CD1c-positive myeloid dendritic cell (primary cell): ENCODE measurements around the gene GBGT1.
A peak's percentile ranks its signal among the peaks of the same experiment; 100 is the strongest.

ENCODE experiments used
- DNase-seq: peaks from one replicate; pipeline ENCODE4 v3.0.0-alpha.2; 2016; ENCODE audit errors: extremely low spot score

GBGT1 gene

DNA sequence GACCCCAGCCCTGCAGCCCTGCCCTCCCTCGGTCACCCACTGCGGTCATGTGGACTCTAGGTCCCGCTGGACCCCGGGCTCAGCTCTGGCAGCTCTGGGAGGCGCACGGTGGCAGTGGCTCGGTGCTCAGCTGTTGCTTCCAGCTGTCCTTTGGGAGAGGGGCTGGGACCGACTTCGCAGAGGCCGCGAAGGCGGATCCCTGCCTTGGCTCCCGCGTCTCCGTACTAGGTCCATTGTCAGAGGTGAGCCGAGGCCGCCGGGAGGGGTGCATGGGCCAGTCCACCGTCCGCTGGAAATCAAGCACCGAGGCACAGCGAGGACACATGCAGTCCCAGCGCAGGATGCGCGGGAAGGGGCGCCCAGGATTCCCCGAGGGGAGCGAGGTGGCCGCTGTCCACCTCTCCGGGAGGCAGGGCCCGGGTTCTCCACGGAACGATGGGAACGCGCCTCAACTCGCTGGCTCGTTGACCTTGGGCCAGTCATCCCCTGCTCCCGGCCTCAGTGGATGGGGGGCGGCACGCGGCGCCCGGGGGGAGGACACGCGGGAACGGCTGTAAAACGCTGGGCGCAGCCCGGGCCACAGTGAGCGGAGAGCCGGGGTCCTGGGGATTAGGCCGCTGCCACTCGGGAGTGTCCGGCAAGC, 732 bp downstream of the GBGT1 start:
- no peak for DNase-seq

DNA sequence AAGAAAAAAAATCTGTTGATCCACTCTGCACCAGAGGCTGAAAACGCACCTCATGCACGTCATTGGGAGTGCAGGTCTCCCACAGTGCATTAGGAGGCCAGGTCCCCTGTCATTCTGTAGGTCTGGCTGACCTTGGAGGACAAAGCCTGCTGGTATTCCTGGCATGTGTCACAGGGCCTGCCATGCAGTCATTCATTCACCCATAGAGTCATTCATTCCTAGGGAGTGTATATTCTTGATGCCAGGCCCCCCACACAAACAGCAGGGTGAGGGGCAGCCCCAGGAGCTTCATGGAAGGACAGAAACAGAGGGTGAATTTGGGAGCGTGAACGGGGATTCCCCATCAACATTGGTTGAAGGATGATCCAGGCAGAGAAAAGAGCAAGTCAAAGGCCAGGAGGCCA, 2.2 kb downstream of the GBGT1 start:
- DNase-seq = no peak

DNA sequence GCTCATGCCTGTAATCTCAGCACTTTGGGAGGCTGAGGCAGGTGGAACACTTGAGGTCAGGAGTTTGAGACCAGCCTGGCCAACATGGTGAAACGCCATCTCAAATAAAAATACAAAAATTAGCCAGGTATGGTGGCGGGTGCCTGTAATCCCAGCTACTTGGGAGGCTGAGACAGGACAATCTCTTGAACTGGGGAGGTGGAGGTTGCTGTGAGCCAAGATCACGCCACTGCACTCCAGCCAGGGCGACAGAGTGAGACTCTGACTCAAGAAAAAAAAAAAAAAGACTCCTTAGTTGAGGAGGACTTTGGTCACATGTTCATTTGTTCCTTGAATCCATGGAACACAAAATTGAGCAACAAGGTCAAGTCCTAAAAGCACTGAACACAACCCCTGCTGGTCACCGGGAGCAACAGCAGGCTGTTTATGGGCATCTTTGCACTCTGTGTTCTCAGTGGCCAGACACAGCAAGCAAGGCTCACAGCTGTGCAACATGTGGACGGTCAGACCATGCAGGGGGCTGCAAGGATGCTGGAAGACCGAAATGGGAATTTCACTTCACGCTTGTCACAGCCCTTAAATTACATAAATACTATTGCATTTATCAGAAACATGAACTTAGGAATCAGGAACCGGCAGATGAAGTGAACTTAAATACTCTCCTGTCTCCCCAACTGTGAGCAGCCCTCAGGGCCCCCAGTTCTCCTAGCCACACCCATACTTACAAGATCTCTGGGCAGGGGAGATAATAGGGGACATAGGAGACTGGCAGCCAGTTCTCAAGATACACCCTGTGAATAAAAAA, 2.8 kb downstream of the GBGT1 start:
- peak; percentile 84 for DNase-seq

DNA sequence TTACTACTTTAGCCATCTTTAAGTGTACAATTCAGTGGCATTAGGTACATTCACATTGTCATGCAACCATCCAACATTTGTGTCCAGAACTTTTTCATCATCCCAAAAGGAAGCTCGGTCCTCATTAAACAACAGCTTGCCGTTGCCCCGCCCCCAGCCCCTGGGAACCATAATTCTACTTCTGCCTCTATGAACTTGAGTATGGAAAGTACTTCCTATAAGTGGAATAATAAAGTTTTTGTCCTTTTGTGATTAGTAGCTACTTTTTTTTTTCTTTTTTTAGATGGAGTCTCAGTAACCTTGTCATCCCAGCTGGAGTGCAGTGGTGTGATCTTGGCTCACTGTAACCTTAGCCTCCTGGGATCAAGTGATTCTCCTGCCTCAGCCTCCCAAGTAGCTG, 5.0 kb downstream of the GBGT1 start:
- DNase-seq = no peak

DNA sequence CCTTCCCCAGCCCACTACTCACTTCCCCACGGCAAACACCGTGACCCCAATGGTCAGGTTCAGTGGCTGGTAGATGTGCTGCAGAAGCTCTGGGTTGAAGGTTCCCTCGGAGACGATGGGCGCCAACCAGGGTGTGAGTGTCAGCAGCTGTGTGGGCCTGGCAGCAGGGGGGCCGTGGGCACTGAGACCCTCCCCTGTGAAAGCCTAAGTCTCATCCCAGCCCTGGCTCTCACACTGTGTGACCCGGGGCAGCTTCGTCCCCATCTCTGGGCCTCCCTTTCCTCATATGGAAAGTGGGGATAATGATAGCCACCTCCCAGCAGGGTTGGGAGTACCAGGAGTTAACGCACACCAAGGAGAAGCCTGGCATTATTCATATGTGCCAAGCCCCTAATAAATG, 8.6 kb downstream of the GBGT1 start:
- DNase-seq = no peak

DNA sequence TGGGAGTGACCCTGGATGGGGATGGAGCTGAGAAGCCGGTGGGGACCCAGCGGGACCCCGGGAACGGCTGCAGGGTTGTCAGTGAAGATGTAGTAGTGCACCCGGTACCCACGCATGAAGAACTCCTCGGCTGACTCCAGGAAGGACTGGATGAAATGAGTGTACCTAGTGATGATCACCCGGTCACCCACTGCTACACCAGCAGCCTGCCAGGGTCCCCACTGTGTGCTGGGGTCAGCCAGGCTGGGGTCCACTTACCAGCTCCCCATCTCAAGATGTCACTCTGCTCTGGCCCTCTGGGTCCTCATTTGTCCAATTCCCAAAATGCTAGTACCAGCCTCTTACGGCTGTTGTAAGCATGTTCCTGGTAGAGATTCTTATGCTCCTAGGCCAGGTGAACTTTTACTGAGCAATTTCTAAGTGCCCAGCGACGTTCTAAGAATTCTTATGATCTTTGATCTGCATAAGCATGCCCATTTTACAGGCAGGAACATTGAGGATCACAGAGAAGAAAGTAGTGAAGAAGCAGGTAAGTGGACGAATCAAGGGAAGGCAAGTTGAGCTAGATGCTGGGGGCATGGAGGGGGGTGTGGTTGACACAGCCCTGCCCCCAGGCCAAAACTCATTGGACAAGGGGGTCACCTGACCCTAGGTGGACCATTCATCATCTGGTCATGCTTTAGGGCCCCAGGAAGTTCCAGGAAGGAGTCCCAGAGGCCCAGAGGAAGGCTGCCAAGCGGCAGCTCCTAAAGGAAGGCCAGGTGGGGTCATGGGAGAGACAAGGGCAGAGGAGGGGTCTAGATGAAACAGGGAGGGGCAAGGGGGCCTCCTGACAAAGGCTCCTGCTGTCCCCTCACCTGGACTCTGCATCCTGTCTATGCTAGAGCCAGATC, 9.4 kb downstream of the GBGT1 start:
- DNase-seq = no peak

DNA sequence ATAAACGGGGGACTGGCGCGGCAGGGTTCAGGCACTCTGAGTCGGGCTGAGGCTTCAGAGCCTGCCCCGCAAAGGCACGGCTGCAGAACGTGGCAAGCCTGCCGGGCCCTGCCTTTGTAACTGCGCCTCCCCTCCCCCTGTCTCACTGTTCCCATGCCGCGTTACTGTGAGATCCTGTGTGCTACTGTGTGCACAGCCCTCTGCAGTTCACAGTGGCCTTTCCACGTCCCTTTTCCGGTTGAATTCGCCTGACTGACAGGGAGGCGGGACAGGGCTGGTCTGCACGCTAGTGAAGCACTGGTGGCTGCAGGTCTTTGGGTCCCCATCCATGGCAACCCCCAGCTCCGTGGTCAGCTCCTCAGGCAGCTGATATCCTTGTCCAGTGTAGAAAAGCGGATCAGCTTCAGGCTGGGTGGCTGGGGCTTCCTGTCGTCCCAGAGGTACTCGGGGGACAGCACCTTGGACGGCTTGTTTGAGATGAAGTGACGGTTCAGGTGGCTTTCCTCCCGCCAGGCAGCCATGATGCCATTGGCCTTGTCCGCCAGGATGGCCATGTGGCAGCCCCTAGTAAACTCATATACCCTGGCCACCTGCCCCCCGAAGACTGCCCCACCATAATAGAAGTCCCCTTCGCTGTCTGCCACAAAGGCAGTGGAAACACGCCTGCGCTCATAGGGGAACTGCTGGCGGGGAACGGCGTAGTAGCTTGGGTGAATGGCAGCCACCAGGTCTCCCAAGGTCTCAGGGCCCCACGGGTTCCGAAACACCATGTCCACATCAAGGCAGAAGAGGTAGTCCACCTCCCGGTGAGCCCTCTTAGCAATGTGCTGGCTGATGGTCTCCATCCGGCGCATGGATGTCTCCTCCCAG, 10.3 kb downstream of the GBGT1 start:
- DNase-seq = no peak

DNA sequence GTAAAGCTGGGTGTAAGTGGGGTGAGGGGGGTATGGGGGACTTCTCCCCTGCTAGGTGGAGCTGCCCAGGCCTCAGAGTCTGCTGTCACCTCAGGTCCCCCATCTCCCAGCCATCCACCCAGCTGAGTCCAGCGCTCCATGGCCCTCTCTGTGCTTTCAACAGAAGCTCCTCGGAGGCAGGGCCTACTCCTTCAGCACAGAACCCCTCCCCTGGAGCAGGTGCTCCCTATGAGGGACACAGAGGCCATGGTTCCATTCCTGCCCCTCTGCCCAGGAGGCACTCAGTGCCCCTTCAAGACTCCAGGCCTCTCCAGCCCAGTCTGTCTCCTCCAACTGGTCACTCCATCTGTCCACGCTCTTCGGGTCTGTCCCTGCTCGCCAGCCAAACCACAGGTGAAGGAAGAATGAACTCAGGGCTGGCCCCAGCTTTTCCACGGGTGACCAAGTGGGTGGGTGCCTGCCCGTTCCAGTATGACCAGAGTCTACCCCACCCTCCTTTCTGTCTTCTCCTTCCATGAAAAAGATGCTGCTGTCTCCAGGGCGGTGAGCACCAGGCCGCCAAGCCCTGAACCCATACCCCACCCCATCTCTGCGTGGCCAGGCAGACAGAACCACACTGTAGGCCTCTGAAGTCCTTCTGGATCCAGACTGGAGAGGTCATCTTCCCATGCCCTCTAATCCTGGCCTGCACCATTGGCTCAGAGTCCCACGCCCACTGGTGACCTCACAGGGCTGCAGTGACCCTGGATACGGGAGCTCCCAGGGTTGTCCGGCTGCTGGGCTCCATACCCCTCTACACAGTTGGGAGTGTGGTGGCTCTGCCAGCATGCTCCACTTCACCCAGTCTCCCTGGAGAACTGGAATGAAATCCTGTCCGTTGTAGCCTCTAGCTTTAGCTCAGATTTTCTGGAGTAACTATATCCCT, 11.9 kb downstream of the GBGT1 start:
- no peak for DNase-seq

DNA sequence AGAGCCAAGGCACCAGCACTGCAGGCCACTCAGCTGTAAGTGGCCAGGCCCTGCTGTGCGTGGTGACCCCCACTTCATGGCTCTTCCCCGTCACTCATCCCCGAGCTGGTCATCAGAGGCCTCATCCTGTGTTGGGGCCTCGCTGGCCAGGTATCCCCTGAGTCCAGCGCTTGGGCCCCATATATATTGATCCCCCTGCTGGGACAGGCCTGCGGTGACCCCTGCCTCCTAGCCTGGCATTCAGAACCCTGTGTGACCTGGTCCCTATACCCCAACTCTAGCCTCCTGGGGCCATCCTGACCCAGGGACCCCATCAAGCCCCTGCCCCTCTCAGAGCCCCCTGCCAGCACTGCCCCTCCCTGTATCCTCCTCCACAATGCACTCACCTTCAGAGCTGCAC, 12.7 kb downstream of the GBGT1 start:
- DNase-seq = no peak

DNA sequence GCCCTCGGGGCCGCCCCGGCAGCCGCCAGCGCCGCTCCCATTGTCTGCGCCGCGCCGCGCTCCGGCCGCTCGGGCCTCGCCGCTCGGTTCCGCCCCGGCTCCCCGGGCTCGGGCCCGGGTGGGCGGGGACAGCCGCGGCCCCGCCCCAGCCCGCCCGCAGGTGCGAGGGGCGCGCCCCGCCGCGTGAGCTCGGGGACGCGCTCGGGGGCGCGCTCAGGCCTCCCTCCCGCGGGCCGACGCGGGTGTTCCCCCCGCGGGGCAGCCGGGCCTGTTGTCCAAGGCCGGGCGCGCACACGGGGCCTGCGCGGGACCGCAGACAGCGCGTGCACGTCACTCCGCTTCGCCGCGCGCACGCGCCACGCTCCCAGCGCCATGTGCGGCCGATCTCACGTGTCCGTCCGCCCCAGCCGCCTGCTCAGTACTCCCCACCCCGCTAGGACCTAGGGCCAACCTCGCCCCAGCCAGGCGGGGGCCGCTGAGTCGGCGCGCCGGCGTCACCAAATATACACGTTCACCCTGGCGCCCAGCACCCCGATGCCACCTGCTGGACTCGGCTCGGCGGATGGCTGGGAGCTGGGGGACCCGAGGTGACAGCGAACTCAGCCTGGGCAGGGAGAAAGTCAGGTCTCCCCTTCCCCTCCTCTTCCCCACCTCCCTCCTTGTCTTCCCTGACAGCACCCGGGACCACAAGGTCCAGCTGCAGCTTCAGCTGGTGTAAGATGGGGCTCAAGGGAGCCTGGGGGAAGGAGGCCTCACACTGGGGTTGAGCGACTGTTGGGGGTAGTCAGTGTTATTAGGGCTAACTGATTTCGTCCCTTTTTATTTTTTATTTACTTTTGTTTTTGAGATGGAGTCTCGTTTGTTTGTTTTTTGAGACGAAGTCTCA, 14.3 kb downstream of the GBGT1 start:
- DNase-seq = peak; percentile 95

DNA sequence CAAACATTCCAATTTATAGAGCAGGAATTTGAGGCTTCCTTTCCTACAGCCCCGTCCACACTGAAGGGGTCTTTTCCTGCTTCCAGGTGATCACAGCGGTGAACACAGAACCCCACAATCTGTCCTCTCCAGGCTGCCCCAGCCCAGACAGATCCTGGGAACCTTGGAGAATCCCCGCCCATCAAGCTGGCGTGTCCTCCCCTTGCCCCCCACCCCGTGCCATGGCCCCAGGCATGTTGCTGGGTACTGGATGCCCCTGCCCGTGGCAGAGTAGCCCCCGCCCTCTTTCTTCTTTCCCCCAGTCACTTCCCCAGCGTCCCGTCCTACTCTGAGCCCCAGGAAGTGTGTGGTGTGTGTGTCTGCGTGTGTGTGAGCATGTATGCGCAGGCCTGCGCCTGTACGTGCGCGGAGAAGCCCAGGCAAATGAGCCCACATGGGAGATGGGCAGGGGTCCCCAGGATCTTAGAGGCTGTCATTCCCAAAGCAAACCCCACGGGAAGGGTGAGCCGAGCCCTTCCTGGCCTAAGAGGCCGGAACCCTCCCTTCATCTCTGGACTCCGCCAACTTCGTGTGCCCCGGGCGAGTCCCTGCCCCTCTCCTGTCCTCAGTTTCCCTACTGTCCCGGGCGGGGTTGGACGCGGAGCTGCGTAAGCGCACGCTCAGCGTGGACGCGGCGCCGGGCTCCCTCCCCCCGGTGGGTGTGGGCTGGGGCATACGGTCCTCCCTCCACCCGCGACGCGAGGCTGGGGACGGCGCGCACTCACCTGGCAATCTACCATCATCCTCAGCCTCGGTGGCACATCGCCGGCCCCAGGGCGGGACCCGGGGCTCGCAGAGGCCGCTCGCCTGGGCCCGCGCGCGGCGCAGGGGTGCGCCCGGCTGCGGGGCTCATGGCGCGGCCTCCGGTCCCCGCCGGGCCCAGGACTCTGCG, 15.2 kb downstream of the GBGT1 start:
- peak; percentile 63 for DNase-seq

DNA sequence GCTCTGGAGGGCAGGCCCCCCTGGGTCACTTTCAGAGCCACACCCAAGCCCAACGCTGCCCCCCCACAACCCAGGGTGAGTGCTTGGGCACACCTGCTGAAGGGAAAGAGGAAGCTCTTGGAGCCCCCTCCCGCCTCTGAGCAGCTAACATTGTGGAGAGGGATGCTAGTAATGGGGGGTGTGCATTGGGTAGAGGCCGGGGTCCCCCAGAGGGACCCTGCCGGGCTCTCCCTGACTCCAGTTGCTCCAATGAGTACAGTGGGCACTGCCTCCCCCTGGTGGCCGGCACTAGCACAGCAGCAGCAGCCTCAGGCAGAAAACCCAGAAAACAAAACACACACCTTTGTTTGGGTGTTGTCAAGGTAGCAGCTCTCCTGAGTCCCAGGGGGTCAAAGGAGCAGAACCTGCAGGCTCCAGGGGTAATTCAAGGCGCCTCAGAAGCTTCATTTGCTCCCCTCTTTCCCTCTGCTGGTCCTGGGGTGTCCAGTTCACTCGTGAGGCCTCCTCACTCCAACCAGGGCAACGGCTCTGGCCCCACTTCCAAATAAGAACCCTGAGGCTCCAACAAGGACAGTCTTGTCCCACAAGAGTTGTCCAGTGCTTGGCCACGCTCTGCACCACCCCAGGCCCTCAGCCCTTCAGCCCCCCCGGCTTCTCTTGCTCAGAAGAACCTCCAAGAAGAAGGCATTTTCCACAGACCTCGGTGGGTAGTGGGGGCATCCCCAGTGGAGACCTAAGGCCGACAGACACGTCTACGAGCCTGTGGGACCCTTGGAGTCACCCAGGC, 16.1 kb downstream of the GBGT1 start:
- peak; percentile 77 for DNase-seq

DNA sequence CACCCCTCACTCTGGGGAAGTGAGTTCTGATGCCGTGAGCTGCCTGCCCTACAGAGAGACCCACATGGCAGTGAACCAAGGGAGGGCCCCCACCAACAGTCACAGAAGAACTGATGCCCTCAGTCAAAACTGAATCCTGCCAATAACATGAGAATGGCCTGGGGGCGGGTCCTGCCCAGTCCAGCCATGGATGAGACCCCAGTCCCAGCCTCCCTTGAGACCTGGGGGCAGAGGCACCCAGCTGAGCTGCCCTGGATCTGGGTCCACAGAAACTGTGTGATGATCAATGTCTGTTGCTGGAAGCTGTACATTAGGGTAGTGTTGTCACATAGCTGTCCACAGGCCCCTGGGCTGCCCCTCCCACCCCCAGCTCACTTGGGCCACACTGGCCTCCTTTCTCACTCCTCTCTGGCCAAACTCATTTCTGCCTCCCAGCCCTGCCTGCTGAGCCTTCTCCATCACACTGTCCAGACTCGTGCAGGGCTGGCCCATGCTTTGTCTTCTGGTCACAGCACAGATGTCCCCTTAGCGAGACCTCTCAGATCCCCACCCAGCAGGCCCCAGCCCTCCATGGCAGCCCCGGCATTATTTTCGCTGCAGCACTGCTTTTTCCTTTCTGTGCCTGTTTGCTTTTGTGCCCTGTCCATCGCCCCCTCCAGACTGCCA, 16.8 kb downstream of the GBGT1 start:
- no peak for DNase-seq

DNA sequence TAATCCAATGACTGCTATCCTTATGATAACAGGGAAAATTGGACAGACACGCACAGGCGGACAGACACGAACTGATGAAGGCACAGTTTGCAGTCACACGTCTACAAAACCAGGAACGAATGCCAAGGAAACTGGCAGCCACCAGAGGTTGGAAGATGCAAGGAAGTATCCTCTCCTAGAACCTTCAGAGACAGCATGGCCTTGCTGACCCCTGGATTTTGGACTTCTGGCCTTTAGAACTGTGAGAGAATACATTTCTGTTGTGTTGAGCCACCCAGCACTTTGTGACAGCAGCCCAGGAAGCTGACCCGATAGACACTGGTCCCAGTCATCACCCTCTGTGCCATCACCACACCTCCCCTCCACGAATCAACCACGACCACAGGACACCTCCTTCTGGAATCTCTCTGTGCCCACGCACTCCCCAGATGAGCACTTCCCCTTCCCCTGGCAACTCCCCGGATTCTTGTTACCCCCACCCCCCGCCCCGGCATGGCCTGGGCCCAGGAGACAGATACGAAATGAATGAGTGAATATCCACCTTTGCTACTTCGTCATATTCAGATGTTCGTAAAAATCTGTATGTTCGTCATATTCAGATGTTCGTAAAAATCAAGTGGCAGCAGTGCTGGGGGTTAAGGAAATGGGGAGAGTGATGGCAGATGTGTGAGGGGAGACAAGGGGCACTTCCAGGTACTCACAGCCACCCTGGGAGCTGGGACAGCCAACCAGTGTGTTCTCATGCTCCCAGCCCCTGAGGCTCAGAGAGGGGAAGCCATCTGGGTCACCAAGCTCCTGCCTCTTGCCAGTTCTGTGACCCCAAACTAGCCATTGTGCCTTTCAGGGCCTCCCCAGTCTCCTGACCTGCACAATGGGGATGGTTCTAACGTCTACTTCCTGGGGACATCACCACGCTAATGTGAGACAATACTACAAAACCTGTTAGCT, 18.5 kb downstream of the GBGT1 start:
- DNase-seq = peak; percentile 56

DNA sequence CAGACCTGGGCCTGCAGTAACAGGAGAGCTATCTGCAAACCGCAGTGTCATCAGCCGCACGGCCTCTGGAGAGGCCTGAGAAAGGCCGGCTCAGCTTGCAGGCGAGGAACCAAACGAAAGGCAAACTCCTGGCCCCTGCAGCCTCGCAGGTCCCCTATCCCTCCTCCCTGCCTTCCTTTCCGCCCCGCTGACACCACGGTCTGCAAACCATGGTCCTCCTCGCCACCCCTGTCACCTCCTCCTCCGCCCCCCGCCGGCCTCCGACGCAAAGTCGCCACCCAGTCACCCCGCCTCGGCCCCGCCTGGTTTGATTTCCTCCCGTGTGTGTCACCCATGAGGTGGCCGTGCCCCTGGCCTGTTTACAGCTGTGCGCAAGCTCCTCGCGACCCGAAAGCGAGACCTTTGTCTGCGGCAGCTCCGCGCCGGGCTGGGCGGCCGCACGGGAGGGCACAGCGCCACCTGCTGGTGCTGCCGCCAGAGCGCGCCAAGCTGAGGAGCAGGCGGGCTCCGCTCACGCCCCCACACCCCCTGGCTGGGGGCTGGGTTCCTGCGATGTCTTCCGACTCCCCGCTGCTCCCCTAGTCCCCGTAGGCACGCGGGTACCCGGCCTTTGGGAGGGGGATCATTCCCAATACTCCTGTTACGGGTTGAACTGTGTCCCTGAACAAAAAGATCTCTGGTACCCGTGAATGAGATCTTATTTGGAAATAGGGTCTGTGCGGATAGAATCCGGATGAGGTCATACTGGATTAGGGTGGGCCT, 19.4 kb downstream of the GBGT1 start:
- peak; percentile 94 for DNase-seq
